Sigmoid colon (tissue), 7 donors: ENCODE measurements around the gene RAB43. TPM values are rescaled to one million over a fixed set of nuclear protein-coding genes. Genes with fewer than 3 reads are reported as not detected.
A peak's percentile ranks its signal among the peaks of the same experiment; 100 is the strongest.

Experiments used
- DNase-seq: peaks from one replicate; pipeline ENCODE4 v3.0.0-alpha.2; 2019
- H3K27ac ChIP-seq, 4 donors: fragments of 200-600 bp; sonication (generic); one replicate each; pipeline ENCODE4 v1.5.1; 2016 to 2019; ENCODE audit warnings: mild to moderate bottlenecking in 1 of 4
- H3K27me3 ChIP-seq, 3 donors: fragments of 200-600 bp; sonication (generic); one replicate each; pipeline ENCODE4 v1.5.1; 2019; ENCODE audit warnings: mild to moderate bottlenecking in 1 of 3
- H3K36me3 ChIP-seq, 4 donors: fragments of 200-600 bp; sonication (generic); one replicate each; pipeline ENCODE4 v1.5.1; 2016 to 2019
- H3K4me1 ChIP-seq, 4 donors: fragments of 200-600 bp; sonication (generic); one replicate each; pipeline ENCODE4 v1.5.1; 2017 to 2019
- H3K4me3 ChIP-seq, 4 donors: fragments of 200-600 bp; sonication (generic); one replicate each; pipeline ENCODE4 v1.5.1; 2017 to 2019; ENCODE audit warnings: mild to moderate bottlenecking in 2 of 4, moderate library complexity in 1 of 4
- H3K9me3 ChIP-seq, 4 donors: fragments of 200-600 bp in 3 of 4; sonication (generic) in 3 of 4; one replicate each; pipeline versions ENCODE4 v1.5.1 to v1.6.1; 2013 to 2019
- CTCF ChIP-seq, 4 experiments: fragments of 450-650 bp in 3 of 4; fragments of 200-600 bp in 1 of 4; IDR thresholded peaks; one replicate each; pipeline ENCODE4 v1.5.1; 2016 to 2019; ENCODE audit warnings: antibody characterized with exemption in 4 of 4, mild to moderate bottlenecking in 3 of 4, moderate library complexity in 2 of 4
- EP300 ChIP-seq, 4 donors: sonication (generic); formaldehyde crosslinking; IDR thresholded peaks; one replicate each; pipeline ENCODE4 v1.6.1; 2017; ENCODE audit warnings: antibody characterized with exemption in 4 of 4
- POLR2A ChIP-seq, 2 donors: fragments of 450-650 bp; IDR thresholded peaks; one replicate each; pipeline ENCODE4 v1.6.1; 2016; ENCODE audit warnings: antibody characterized with exemption in 2 of 2, mild to moderate bottlenecking in 2 of 2, moderate library complexity in 2 of 2
- POLR2AphosphoS5 ChIP-seq, 4 donors: sonication (generic); formaldehyde crosslinking; IDR thresholded peaks; one replicate each; pipeline ENCODE4 v1.6.1; 2017; ENCODE audit warnings: antibody characterized with exemption in 4 of 4
- WGBS, 2 donors: extraction: QIAGEN DNeasy Blood & Tissue Kit; methylation state at CpG; one replicate each; pipeline ENCODE4 v1.1.7; 2013; 5-methylcytosine and 5-hydroxymethylcytosine counted together
- intact Hi-C: fragments of 100-400 bp; cut with DNase I; formaldehyde crosslinking; loops from one replicate; pipeline ENCODE4 v1.15.1; 2023
- polyA plus RNA-seq, 3 donors: library from polyadenylated mRNA; stranded (reverse); fragments of 200-250 nt; gene quantifications; one replicate each; pipeline ENCODE4 v1.2.3, GENCODE V29; 2013
- total RNA-seq, 4 donors: library from RNA; depleted of rRNA; stranded (reverse); fragments of >200 nt; gene quantifications; one replicate each; pipeline ENCODE4 v1.1.0, GENCODE V29; 2016
- donor health status: healthy with polysubstance abuse.
- donor health status: Bipolar disorder and iron deficiency.
- donor health status: healthy.

Gene RAB43
- total and polyA plus RNA-seq, 7 donors: 2.8 to 31.3 (median 5.8) TPM

- TF ChIP-seq CTCF (IDR thresholded peaks at IDR 0.05): no peak
- TF ChIP-seq POLR2AphosphoS5 (IDR thresholded peaks at IDR 0.05): no peak
- TF ChIP-seq EP300 (IDR thresholded peaks at IDR 0.05): no peak
- TF ChIP-seq POLR2A (IDR thresholded peaks at IDR 0.05): no peak
- Histone ChIP-seq H3K27ac (no peak overlapping the region), H3K4me3 (peak overlapping the region in 3 of 4 donors; percentile 22 to 29 (median 24)), H3K36me3 (no peaks in the 10 kb centered on the region), H3K4me1 (peaks cover 0 to 11% (median 9%) of the 10 kb centered on the region in 4 donors), H3K27me3 (peaks cover 7 to 33% (median 22%) of the 10 kb centered on the region in 3 donors), H3K9me3 (no peaks in the 10 kb centered on the region)
- peak; percentile 56 for DNase-seq
- WGBS, 2 donors: 47 to 83% methylated on average over 67 of the region's 67 CpGs
- intact Hi-C loops: no loop called here
Observed at GRCh38 chr3:129046037-129046731, 75.4 kb downstream of the RAB43 start.

GRCh38 chr3:129045675-129046036, 75.9 kb downstream of the RAB43 start:
- DNase-seq: peak; percentile 65
- TF ChIP-seq CTCF (IDR thresholded peaks at IDR 0.05): no peak
- no peak for TF ChIP-seq POLR2A (IDR thresholded peaks at IDR 0.05)
- no peak for TF ChIP-seq EP300 (IDR thresholded peaks at IDR 0.05)
- TF ChIP-seq POLR2AphosphoS5 (IDR thresholded peaks at IDR 0.05): no peak

GRCh38 chr3:129040579-129041300, 80.9 kb downstream of the RAB43 start:
- Histone ChIP-seq H3K4me1 (peaks cover 0 to 4% (median 3%) of the 10 kb centered on the region in 4 donors), H3K4me3 (no peak overlapping the region), H3K27ac (no peak overlapping the region), H3K27me3 (peaks cover 3 to 25% (median 16%) of the 10 kb centered on the region in 3 donors), H3K36me3 (no peaks in the 10 kb centered on the region), H3K9me3 (no peaks in the 10 kb centered on the region)
- intact Hi-C loops: no loop called here
- DNase-seq: peak; percentile 32
- WGBS, 2 donors: 91 to 93% methylated on average over 15 of the region's 15 CpGs
- TF ChIP-seq POLR2A (IDR thresholded peaks at IDR 0.05) (no peak), CTCF (IDR thresholded peaks at IDR 0.05) (no peak), POLR2AphosphoS5 (IDR thresholded peaks at IDR 0.05) (no peak), EP300 (IDR thresholded peaks at IDR 0.05) (no peak)

More at GRCh38 chr3:129045675-129046036, 75.9 kb downstream of the RAB43 start:
- H3K27me3 ChIP-seq: peaks cover 7 to 33% (median 22%) of the 10 kb centered on the region in 3 donors
- H3K27ac ChIP-seq: no peak overlapping the region
- H3K4me1 ChIP-seq: peaks cover 0 to 11% (median 9%) of the 10 kb centered on the region in 4 donors
- no peaks in the 10 kb centered on the region for H3K9me3 ChIP-seq
- H3K36me3 ChIP-seq: no peaks in the 10 kb centered on the region
- H3K4me3 ChIP-seq: peak overlapping the region in 3 of 4 donors; percentile 22 to 29 (median 24)
- 4 to 18% methylated on average over 43 of the region's 43 CpGs for WGBS, 2 donors
- intact Hi-C loops: no loop called here

GRCh38 chr3:129040039-129040336, 81.6 kb downstream of the RAB43 start:
- H3K27me3 ChIP-seq: peaks cover 0 to 17% (median 11%) of the 10 kb centered on the region in 3 donors
- TF ChIP-seq POLR2AphosphoS5 (IDR thresholded peaks at IDR 0.05) (no peak), CTCF (IDR thresholded peaks at IDR 0.05) (no peak), EP300 (IDR thresholded peaks at IDR 0.05) (no peak), POLR2A (IDR thresholded peaks at IDR 0.05) (no peak)
- intact Hi-C loops: no loop called here
- no peaks in the 10 kb centered on the region for H3K36me3 ChIP-seq
- H3K4me3 ChIP-seq: no peak overlapping the region
- H3K4me1 ChIP-seq: no peaks in the 10 kb centered on the region
- 41 to 71% methylated on average over 3 of the region's 3 CpGs for WGBS, 2 donors
- no peaks in the 10 kb centered on the region for H3K9me3 ChIP-seq
- no peak overlapping the region for H3K27ac ChIP-seq
- peak; percentile 21 for DNase-seq
